Measurements from ENCODE around the gene CDH9. TPM values are rescaled to one million over a fixed set of nuclear protein-coding genes. Genes with fewer than 3 reads are reported as not detected.
A peak's percentile ranks its signal among the peaks of the same experiment; 100 is the strongest.

Gene CDH9
- polyA plus RNA-seq, 2 of the 4 experiments (the other 2 are of a cell fraction): 0.22 TPM; not detected in 1

GRCh38 chr5:27010646-27011045 is 27.7 kb downstream of the CDH9 start (continued):
- TF ChIP-seq MAZ (IDR thresholded peaks at IDR 0.05; ENCODE audit: borderline replicate concordance, low read depth, low read length): no peak

- Histone ChIP-seq H3K27ac (no peak overlapping the region), H3K4me1 (no peaks in the 10 kb centered on the region), H3K4me2 (0 out of 3 replicates have a peak overlapping the region, but pooled peaks have one; percentile 7), H3K9me3 (no peaks in the 10 kb centered on the region), H3K4me3 (no peak overlapping the region)
- DNase-seq (ENCODE audit: low read depth in 1 of 2, low spot score in 1 of 2): no peak
- 7% methylated on average over 1 of the region's 1 CpG for WGBS (ENCODE audit: missing lambda C conversion rate)
- FAIRE-seq: no peak
- ChIA-PET CTCF (no interaction called here), POLR2A (no interaction called here)
- no peak for ATAC-seq
- no peak for TF ChIP-seq CHD2 (IDR thresholded peaks at IDR 0.05; ENCODE audit: low read length, partially characterized antibody)
Observed at GRCh38 chr5:27009540-27009915, 28.9 kb downstream of the CDH9 start.

- Histone ChIP-seq H3K4me2 (0 out of 3 replicates have a peak overlapping the region, but pooled peaks have one; percentile 7), H3K4me1 (no peaks in the 10 kb centered on the region), H3K9me3 (no peaks in the 10 kb centered on the region), H3K27ac (no peak overlapping the region), H3K4me3 (no peak overlapping the region)
- DNase-seq (ENCODE audit: low read depth in 1 of 2, low spot score in 1 of 2): peak in 1 of 2 experiments; percentile 16
- WGBS (ENCODE audit: missing lambda C conversion rate): 19% methylated on average over 3 of the region's 3 CpGs
- peak; percentile 23 for FAIRE-seq
- TF ChIP-seq FOSL2 (IDR thresholded peaks at IDR 0.05): no peak
- TF ChIP-seq FOSL2 (CRISPR knock-in tag; IDR thresholded peaks at IDR 0.05): peak; percentile 21; the same call in 1 of the 2 replicates
- no peak for TF ChIP-seq GATA3 (IDR thresholded peaks at IDR 0.05; ENCODE audit: borderline replicate concordance)
- TF ChIP-seq HES2 (IDR thresholded peaks at IDR 0.05): no peak
- no peak for TF ChIP-seq CBX8 (IDR thresholded peaks at IDR 0.05)
- TF ChIP-seq MAZ (IDR thresholded peaks at IDR 0.05; ENCODE audit: borderline replicate concordance, low read depth, low read length): no peak
- no peak for ATAC-seq
- ChIA-PET CTCF (no interaction called here), POLR2A (no interaction called here)
Observed at GRCh38 chr5:27008604-27009539, 29.5 kb downstream of the CDH9 start.

- no peak overlapping the region for H3K4me2 ChIP-seq
- no peak overlapping the region for H3K27ac ChIP-seq
- no peak for DNase-seq (ENCODE audit: low read depth in 1 of 2, low spot score in 1 of 2)
- no peak for ATAC-seq
- no peaks in the 10 kb centered on the region for H3K9me3 ChIP-seq
- H3K4me3 ChIP-seq: no peak overlapping the region
- FAIRE-seq: no peak
- ChIA-PET CTCF (no interaction called here), POLR2A (no interaction called here)
- no peaks in the 10 kb centered on the region for H3K4me1 ChIP-seq
- TF ChIP-seq FOSL2 (IDR thresholded peaks at IDR 0.05) (no peak), FOSL2 (CRISPR knock-in tag; IDR thresholded peaks at IDR 0.05) (no peak), SMC3 (IDR thresholded peaks at IDR 0.05) (no peak), HES2 (IDR thresholded peaks at IDR 0.05) (no peak), ZSCAN20 (CRISPR knock-in tag; IDR thresholded peaks at IDR 0.05) (no peak), HOXB5 (CRISPR knock-in tag; IDR thresholded peaks at IDR 0.05) (no peak), SREBF2 (IDR thresholded peaks at IDR 0.05) (no peak), CHD4 (IDR thresholded peaks at IDR 0.05; ENCODE audit: borderline replicate concordance) (no peak), HOXB13 (CRISPR knock-in tag; IDR thresholded peaks at IDR 0.05; ENCODE audit: low read depth) (no peak), PHF8 (IDR thresholded peaks at IDR 0.05; ENCODE audit: borderline replicate concordance, low read depth) (no peak), TFCP2L1 (CRISPR knock-in tag; IDR thresholded peaks at IDR 0.05) (no peak), BCL3 (IDR thresholded peaks at IDR 0.05) (no peak)
Observed at GRCh38 chr5:27007121-27007520, 31.3 kb downstream of the CDH9 start.

GRCh38 chr5:26986985-26987384 is 51.4 kb downstream of the CDH9 start:
- DNase-seq (ENCODE audit: low read depth in 1 of 2, low spot score in 1 of 2): no peak
- no peaks in the 10 kb centered on the region for H3K4me1 ChIP-seq
- TF ChIP-seq CTCF (IDR thresholded peaks at IDR 0.05): no peak
- TF ChIP-seq USF2 (IDR thresholded peaks at IDR 0.05): no peak
- no peak for TF ChIP-seq HOXB5 (CRISPR knock-in tag; IDR thresholded peaks at IDR 0.05)
- TF ChIP-seq CHD4 (IDR thresholded peaks at IDR 0.05; ENCODE audit: borderline replicate concordance): no peak
- no peak for TF ChIP-seq TP53 (CRISPR knock-in tag; IDR thresholded peaks at IDR 0.05)
- no peak for TF ChIP-seq SMC3 (IDR thresholded peaks at IDR 0.05)
- TF ChIP-seq KDM5A (IDR thresholded peaks at IDR 0.05): no peak
- H3K27ac ChIP-seq: no peak overlapping the region
- H3K4me2 ChIP-seq: no peak overlapping the region
- no peaks in the 10 kb centered on the region for H3K9me3 ChIP-seq
- no peak overlapping the region for H3K4me3 ChIP-seq
- CTCF ChIA-PET: no interaction called here
- FAIRE-seq: no peak
- WGBS (ENCODE audit: missing lambda C conversion rate): 14% methylated on average over 1 of the region's 1 CpG
- POLR2A ChIA-PET: no interaction called here
- no peak for ATAC-seq
